AG04450 (cell line): ENCODE results near the gene EMP2. TPM values are rescaled to one million over a fixed set of nuclear protein-coding genes. Genes with fewer than 3 reads are reported as not detected.
A peak's percentile ranks its signal among the peaks of the same experiment; 100 is the strongest.

Source experiments
- CTCF ChIA-PET: fragments of 300-600, 350-600 bp; formaldehyde crosslinking; extraction: SDS; loops from one replicate; lab custom pipeline; 2022; ENCODE audit warnings: antibody characterized with exemption, inconsistent platforms; lab: Charles Lee
- POLR2A ChIA-PET: fragments of 350-600 bp; formaldehyde crosslinking; extraction: SDS; loops from one replicate; lab custom pipeline; 2021; ENCODE audit warnings: antibody characterized with exemption, inconsistent platforms; lab: Yijun Ruan, JAX
- DNase-seq: peaks from one replicate; pipeline ENCODE4 v3.0.0-alpha.2; 2011; ENCODE audit warnings: low read depth, low spot score
- H3K27ac ChIP-seq: one replicate; pipeline ENCODE4 v1.5.1; 2012; ENCODE audit warnings: low read depth, low read length, control low read depth
- H3K27me3 ChIP-seq: one replicate; pipeline ENCODE4 v1.6.0; 2012; ENCODE audit warnings: low read length; ENCODE audit not compliant: control insufficient read depth, insufficient read depth
- H3K4me3 ChIP-seq: 2 replicates; pipeline ENCODE4 v1.5.1; 2011; ENCODE audit warnings: mild to moderate bottlenecking, low read depth, low read length, control low read depth
- H3K9me3 ChIP-seq: 2 replicates; pipeline ENCODE4 v1.5.1; 2012; ENCODE audit warnings: low read length; ENCODE audit not compliant: control insufficient read depth, insufficient read depth
- CTCF ChIP-seq: IDR thresholded peaks from 2 replicates; pipeline ENCODE4 v1.5.1; 2011; ENCODE audit warnings: low read depth, low read length, control low read depth, inconsistent platforms
- polyA plus RNA-seq: library from polyadenylated mRNA; depleted of rRNA; stranded (reverse); fragments of >200 nt; gene quantifications from 2 replicates; pipeline ENCODE4 v1.2.3, GENCODE V29; 2011

Gene EMP2
- polyA plus RNA-seq, 1 experiment: 15.2 TPM

GRCh38 chr16:10610499-10611184 is 30.2 kb upstream of the EMP2 start:
- TF ChIP-seq CTCF: no peak
- peaks cover 2% of the 10 kb centered on the region for H3K27me3 ChIP-seq
- H3K9me3 ChIP-seq: no peaks in the 10 kb centered on the region
- POLR2A ChIA-PET: no interaction called here
- H3K27ac ChIP-seq: no peak overlapping the region
- DNase-seq: no peak
- CTCF ChIA-PET: interaction anchor here (3.9 kb wide), 1 partner anchor 31 kb away, joined by 22 read pairs; the partner anchor contains the start of gene EMP2
- no peak overlapping the region for H3K4me3 ChIP-seq

GRCh38 chr16:10609402-10609774 is 29.0 kb upstream of the EMP2 start:
- TF ChIP-seq CTCF: 0 out of 2 replicates have a peak, but pooled peaks have one; percentile 6
- CTCF ChIA-PET: interaction anchor here (0.6 to 3.9 kb wide), 8 partner anchors 26 to 219 kb away, joined by 3 to 22 read pairs (median 4); partner anchors contain the start of gene EMP2
- H3K27ac ChIP-seq: peak overlapping the region; percentile 47
- H3K27me3 ChIP-seq: no peaks in the 10 kb centered on the region
- POLR2A ChIA-PET: interaction anchor here (1.2 to 1.8 kb wide), 2 partner anchors 29 to 135 kb away, joined by 3 to 13 read pairs; partner anchors contain the start of gene EMP2
- no peaks in the 10 kb centered on the region for H3K9me3 ChIP-seq
- peak; percentile 72 for DNase-seq
- no peak overlapping the region for H3K4me3 ChIP-seq

GRCh38 chr16:10608687-10609401 is 28.4 kb upstream of the EMP2 start:
- TF ChIP-seq CTCF: no peak
- Histone ChIP-seq H3K4me3 (no peak overlapping the region), H3K9me3 (0 out of 2 replicates have a peak, but pooled peaks cover 2% of the 10 kb centered on the region), H3K27ac (peak overlapping the region; percentile 47), H3K27me3 (no peaks in the 10 kb centered on the region)
- DNase-seq: no peak
- ChIA-PET POLR2A (interaction anchor here (1.2 to 1.8 kb wide), 2 partner anchors 28 to 135 kb away, joined by 3 to 13 read pairs; partner anchors contain the start of gene EMP2), CTCF (interaction anchor here (0.9 to 3.9 kb wide), 6 partner anchors 25 to 94 kb away, joined by 4 to 22 read pairs (median 4); partner anchors contain the start of gene EMP2)

GRCh38 chr16:10607157-10607556 is 26.8 kb upstream of the EMP2 start:
- Histone ChIP-seq H3K27me3 (peaks cover 4% of the 10 kb centered on the region), H3K9me3 (0 out of 2 replicates have a peak, but pooled peaks cover 2% of the 10 kb centered on the region), H3K4me3 (no peak overlapping the region), H3K27ac (no peak overlapping the region)
- ChIA-PET POLR2A (no interaction called here), CTCF (interaction anchor here (1.3 kb wide), 1 partner anchor 29 kb away, joined by 3 read pairs; no protein-coding TSS in a partner anchor)
- no peak for DNase-seq
- TF ChIP-seq CTCF: no peak
